Progenitor cell of endocrine pancreas (in vitro differentiated cells): Measurements from ENCODE around the gene CA10. TPM values are rescaled to one million over a fixed set of nuclear protein-coding genes. Genes with fewer than 3 reads are reported as not detected.

Source experiments
- DNase-seq: peaks from one replicate; pipeline ENCODE4 v3.0.0; 2021; ENCODE audit warnings: low spot score; ENCODE audit not compliant: unreplicated experiment
- H3K27ac Mint-ChIP-seq: 2 replicates; pipeline ENCODE4 v1.8.0; 2021; ENCODE audit warnings: mild to moderate bottlenecking, moderate library complexity, mixed read lengths
- H3K27me3 Mint-ChIP-seq: 2 replicates; pipeline ENCODE4 v1.8.0; 2021; ENCODE audit warnings: mixed read lengths
- H3K36me3 Mint-ChIP-seq: 2 replicates; pipeline ENCODE4 v1.8.0; 2022; ENCODE audit warnings: mixed read lengths; ENCODE audit not compliant: insufficient read depth
- H3K4me1 Mint-ChIP-seq: 2 replicates; pipeline ENCODE4 v1.8.0; 2021; ENCODE audit warnings: low read depth, mixed read lengths
- H3K4me3 Mint-ChIP-seq: 2 replicates; pipeline ENCODE4 v1.8.0; 2021; ENCODE audit warnings: low read depth, mild to moderate bottlenecking, moderate library complexity, mixed read lengths
- H3K9me3 Mint-ChIP-seq: 2 replicates; pipeline ENCODE4 v1.8.0; 2021; ENCODE audit warnings: low read depth, mixed read lengths
- CTCF ChIP-seq: fragments of 200-600 bp; sonication (generic); IDR thresholded peaks from one replicate; pipeline ENCODE4 v1.5.0; 2021; ENCODE audit warnings: antibody characterized with exemption, mild to moderate bottlenecking; ENCODE audit not compliant: unreplicated experiment
- total RNA-seq: library from RNA; stranded (reverse); gene quantifications from 2 replicates; pipeline ENCODE4 v1.2.1, GENCODE V29; 2021

The CA10 gene
- total RNA-seq, 1 donor from 2014 or later, result 0.53 TPM

GRCh38 chr17:52027081-52027480 lies 131.4 kb downstream of the CA10 start:
- H3K4me3 Mint-ChIP-seq, result no peak overlapping the region

GRCh38 chr17:52026075-52026474 lies 132.4 kb downstream of the CA10 start:
- Mint-ChIP-seq H3K36me3 (no peaks in the 10 kb centered on the region), H3K27ac (no peak overlapping the region), H3K9me3 (peaks cover 14% of the 10 kb centered on the region), H3K4me1 (peaks cover 13% of the 10 kb centered on the region), H3K27me3 (no peaks in the 10 kb centered on the region), H3K4me3 (no peak overlapping the region)
- TF ChIP-seq CTCF, result no peak
- DNase-seq, result no peak

More at GRCh38 chr17:52027081-52027480, 131.4 kb downstream of the CA10 start:
- no peak for TF ChIP-seq CTCF
- Mint-ChIP-seq H3K9me3 (peaks cover 5% of the 10 kb centered on the region), H3K27me3 (no peaks in the 10 kb centered on the region), H3K36me3 (no peaks in the 10 kb centered on the region), H3K4me1 (peaks cover 13% of the 10 kb centered on the region), H3K27ac (no peak overlapping the region)
- no peak for DNase-seq

- no peak for TF ChIP-seq CTCF
- Mint-ChIP-seq H3K9me3 (peaks cover 14% of the 10 kb centered on the region), H3K4me3 (no peak overlapping the region), H3K27ac (no peak overlapping the region), H3K27me3 (no peaks in the 10 kb centered on the region), H3K4me1 (peaks cover 13% of the 10 kb centered on the region), H3K36me3 (no peaks in the 10 kb centered on the region)
- DNase-seq, result no peak
These were observed 133.3 kb downstream of the CA10 start for GRCh38 chr17:52025236-52025635.

GRCh38 chr17:52024300-52024870 lies 134.1 kb downstream of the CA10 start:
- peaks cover 13% of the 10 kb centered on the region for H3K4me1 Mint-ChIP-seq
- no peaks in the 10 kb centered on the region for H3K27me3 Mint-ChIP-seq
- H3K36me3 Mint-ChIP-seq, result no peaks in the 10 kb centered on the region
- no peak overlapping the region for H3K4me3 Mint-ChIP-seq
- TF ChIP-seq CTCF, result no peak
- DNase-seq, result no peak
- peaks cover 14% of the 10 kb centered on the region for H3K9me3 Mint-ChIP-seq
- H3K27ac Mint-ChIP-seq, result no peak overlapping the region

GRCh38 chr17:52011064-52011463 lies 147.4 kb downstream of the CA10 start:
- DNase-seq, result no peak
- Mint-ChIP-seq H3K9me3 (peaks cover 3% of the 10 kb centered on the region), H3K4me1 (no peaks in the 10 kb centered on the region), H3K27ac (no peak overlapping the region), H3K4me3 (no peak overlapping the region), H3K36me3 (no peaks in the 10 kb centered on the region), H3K27me3 (no peaks in the 10 kb centered on the region)
- TF ChIP-seq CTCF, result no peak
